IMR-90 (cell line): ENCODE data around the gene SP9. TPM values are rescaled to one million over a fixed set of nuclear protein-coding genes. Genes with fewer than 3 reads are reported as not detected.
"Not testable (repeated sequence)": the region's sequence is repeated elsewhere in the genome, so short reads cannot be mapped to it uniquely, and the experiment has no call there.

Experiments
- ATAC-seq: fragments of 200-7000 bp; cut with Tn5 transposase; 2 replicates; pipeline ENCODE4 v1.9.1; 2020; ENCODE audit warnings: low read depth, mild to moderate bottlenecking, moderate library complexity
- BruUV-seq: library from RNA; stranded (reverse); fragments of 400-500 nt; replicated peaks from 2 replicates; lab custom pipeline; 2021; lab: Mats Ljungman, UMichigan
- CTCF ChIA-PET: fragments of 300-600 bp; formaldehyde crosslinking; extraction: SDS; loops from one replicate; lab custom pipeline; 2021; ENCODE audit warnings: antibody characterized with exemption; lab: Yijun Ruan, JAX
- POLR2A ChIA-PET: fragments of 300-600 bp; sonication (Branson Sonifier 250); formaldehyde crosslinking; loops from one replicate; lab custom pipeline; 2022; ENCODE audit warnings: antibody characterized with exemption; ENCODE audit not compliant: unreplicated experiment; lab: Charles Lee
- DNase-seq: peaks from one replicate; pipeline ENCODE4 v3.0.0; 2013
- H2AFZ ChIP-seq: replicated peaks from 2 replicates; pipeline ENCODE3; 2013; ENCODE audit warnings: low read length, mild to moderate bottlenecking; ENCODE audit not compliant: poor library complexity
- H2AK5ac ChIP-seq: 2 replicates; pipeline ENCODE4 v1.6.1; 2013; ENCODE audit warnings: low read depth, low read length, inconsistent platforms
- H2AK9ac ChIP-seq: replicated peaks from 2 replicates; pipeline ENCODE3; 2013; ENCODE audit warnings: mild to moderate bottlenecking, low read depth, low read length, moderate library complexity; ENCODE audit not compliant: poor library complexity
- H2BK120ac ChIP-seq: 2 replicates; pipeline ENCODE4 v1.6.1; 2013; ENCODE audit warnings: low read depth, low read length, inconsistent platforms
- H2BK15ac ChIP-seq: 3 replicates; pipeline ENCODE4 v1.6.1; 2013; ENCODE audit warnings: low read depth, low read length, inconsistent platforms
- H2BK20ac ChIP-seq: 2 replicates; pipeline ENCODE4 v1.6.1; 2013; ENCODE audit warnings: low read depth, mild to moderate bottlenecking, inconsistent platforms, low read length, moderate library complexity
- H2BK5ac ChIP-seq: 2 replicates; pipeline ENCODE4 v1.6.1; 2013; ENCODE audit warnings: mild to moderate bottlenecking, low read depth, low read length, inconsistent platforms; ENCODE audit not compliant: poor library complexity, severe bottlenecking
- H3K14ac ChIP-seq: replicated peaks from 2 replicates; pipeline ENCODE4 v1.6.1; 2013; ENCODE audit warnings: low read depth, low read length, inconsistent platforms
- H3K18ac ChIP-seq: 2 replicates; pipeline ENCODE4 v1.6.1; 2013; ENCODE audit warnings: low read depth, low read length, control low read depth
- H3K23ac ChIP-seq: 2 replicates; pipeline ENCODE4 v1.6.1; 2013; ENCODE audit warnings: low read depth, low read length, inconsistent platforms
- H3K27ac ChIP-seq: 2 replicates; pipeline ENCODE4 v1.5.1; 2013; ENCODE audit warnings: mild to moderate bottlenecking, control low read depth, low read length; ENCODE audit not compliant: insufficient read depth
- H3K27me3 ChIP-seq: 2 replicates; pipeline ENCODE4 v1.6.1; 2013; ENCODE audit warnings: low read length; ENCODE audit not compliant: control insufficient read depth, insufficient read depth
- H3K36me3 ChIP-seq: 2 replicates; pipeline ENCODE4 v1.6.1; 2013; ENCODE audit warnings: low read length, mixed read lengths; ENCODE audit not compliant: control insufficient read depth, insufficient read depth
- H3K4ac ChIP-seq: 2 replicates; pipeline ENCODE4 v1.6.1; 2013; ENCODE audit warnings: low read depth, low read length, inconsistent platforms
- H3K4me1 ChIP-seq: 2 replicates; pipeline ENCODE4 v1.6.1; 2013; ENCODE audit warnings: low read length, mixed read lengths; ENCODE audit not compliant: control insufficient read depth, insufficient read depth
- H3K4me2 ChIP-seq: 2 replicates; pipeline ENCODE4 v1.6.1; 2013; ENCODE audit warnings: low read depth, mild to moderate bottlenecking, control low read depth, low read length, moderate library complexity
- H3K4me3 ChIP-seq: 2 replicates; pipeline ENCODE4 v1.5.1; 2013; ENCODE audit warnings: low read depth, mild to moderate bottlenecking, control low read depth, low read length, moderate library complexity; ENCODE audit not compliant: insufficient read depth
- H3K56ac ChIP-seq: 2 replicates; pipeline ENCODE4 v1.6.1; 2013; ENCODE audit warnings: low read length, inconsistent platforms; ENCODE audit not compliant: insufficient read depth; ENCODE audit errors: extremely low read depth
- H3K79me1 ChIP-seq, 2 experiments: 2 replicates each; pipeline ENCODE4 v1.6.1; 2013; ENCODE audit warnings: low read length in 2 of 2, inconsistent platforms in 1 of 2, low read depth in 1 of 2
- H3K9ac ChIP-seq: 2 replicates; pipeline ENCODE4 v1.6.1; 2013; ENCODE audit warnings: low read depth, low read length, control low read depth
- H3K9me1 ChIP-seq: 2 replicates; pipeline ENCODE4 v1.6.1; 2013; ENCODE audit warnings: low read length, inconsistent platforms; ENCODE audit not compliant: insufficient read depth
- H3K9me3 ChIP-seq: 2 replicates; pipeline ENCODE4 v1.6.1; 2013; ENCODE audit warnings: low read length; ENCODE audit not compliant: control insufficient read depth, insufficient read depth
- H4K20me1 ChIP-seq: 2 replicates; pipeline ENCODE4 v1.6.1; 2013; ENCODE audit warnings: low read length, inconsistent platforms; ENCODE audit not compliant: insufficient read depth
- H4K5ac ChIP-seq: 2 replicates; pipeline ENCODE4 v1.6.1; 2013; ENCODE audit warnings: mild to moderate bottlenecking, low read depth, low read length, control low read depth
- H4K8ac ChIP-seq, 2 experiments: 2 replicates each; pipeline ENCODE4 v1.6.1; 2013; ENCODE audit warnings: low read depth in 2 of 2, low read length in 2 of 2, control low read depth in 1 of 2, inconsistent platforms in 1 of 2
- H4K91ac ChIP-seq: 2 replicates; pipeline ENCODE4 v1.6.1; 2013; ENCODE audit warnings: low read depth, low read length, inconsistent platforms; ENCODE audit not compliant: insufficient read depth
- WGBS, 2 experiments: methylation state at CpG; one replicate each; pipeline versions ENCODE4 v1.1.5 to v1.1.7; 2013; ENCODE audit warnings: missing lambda C conversion rate in 2 of 2; ENCODE audit not compliant: insufficient read length in 1 of 2; ENCODE audit errors: extremely low coverage in 2 of 2; 5-methylcytosine and 5-hydroxymethylcytosine counted together
- dilution Hi-C: fragments of 300-500 bp; cut with HindIII; formaldehyde crosslinking; loops from one replicate; pipeline ENCODE4 v1.14.3; 2018; ENCODE audit warnings: low sequenced_read_pairs; ENCODE audit not compliant: unreplicated experiment
- in situ Hi-C: fragments of 300-500 bp; cut with MboI; formaldehyde crosslinking; loops from 3 replicates; pipeline ENCODE4 v1.14.3; 2019; ENCODE audit warnings: low sequenced_read_pairs, inconsistent platforms, mixed read lengths
- intact Hi-C: fragments of 100-400 bp; cut with micrococcal nuclease; formaldehyde crosslinking; loops from 2 replicates; pipeline ENCODE4 v1.10.0; 2022
- polyA plus RNA-seq, 3 experiments: library from polyadenylated mRNA; depleted of rRNA; stranded (reverse); fragments of >200 nt; gene quantifications; 2 replicates each; pipeline ENCODE4 v1.2.3, GENCODE V29; 2012; ENCODE audit warnings: low replicate concordance in 1 of 3
- total RNA-seq: library from RNA; depleted of rRNA; stranded (reverse); fragments of >200 nt; gene quantifications from 2 replicates; pipeline ENCODE4 v1.2.3, GENCODE V29; 2012

Gene SP9
- total and polyA plus RNA-seq, 2 of the 4 experiments (the other 2 are of a cell fraction): not detected

DNA sequence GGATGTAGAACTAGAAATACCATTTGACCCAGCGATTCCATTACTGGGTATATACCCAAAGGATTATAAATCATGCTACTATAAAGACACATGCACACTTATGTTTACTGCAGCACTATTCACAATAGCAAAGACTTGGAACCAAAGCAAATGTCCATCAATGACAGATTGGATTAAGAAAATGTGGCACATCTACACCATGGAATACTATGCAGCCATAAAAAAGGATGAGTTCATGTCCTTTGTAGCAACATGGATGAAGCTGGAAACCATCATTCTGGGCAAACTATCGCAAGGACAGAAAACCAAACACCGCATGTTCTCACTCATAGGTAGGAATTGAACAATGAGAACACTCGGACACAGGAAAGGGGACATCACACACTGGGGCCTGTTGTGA lies 24.9 kb downstream of the SP9 start:
- H4K91ac ChIP-seq, CTCF ChIA-PET, H3K23ac ChIP-seq, H3K4ac ChIP-seq, H3K27me3 ChIP-seq, intact Hi-C loops, H2AK9ac ChIP-seq, H3K4me2 ChIP-seq, H3K14ac ChIP-seq, H2AK5ac ChIP-seq, H4K20me1 ChIP-seq, H3K18ac ChIP-seq, H3K9ac ChIP-seq, H3K4me1 ChIP-seq, H4K8ac ChIP-seq, H3K9me3 ChIP-seq, DNase-seq, H3K9me1 ChIP-seq, dilution Hi-C loops, BruUV-seq, H2BK15ac ChIP-seq, H3K79me1 ChIP-seq, H3K27ac ChIP-seq, H3K4me3 ChIP-seq, H2AFZ ChIP-seq, H2BK120ac ChIP-seq, in situ Hi-C loops, ATAC-seq, H2BK5ac ChIP-seq, POLR2A ChIA-PET, H2BK20ac ChIP-seq, H3K56ac ChIP-seq, H4K5ac ChIP-seq: not testable (repeated sequence)
- H3K36me3 ChIP-seq: peaks cover 16% of the 10 kb centered on the region
- 100% methylated on average over 2 of the region's 4 CpGs; no CpG with 5 or more reads in 1 of the 2 experiments for WGBS, 2 experiments
